Uterus (tissue), 4 donors: ENCODE results near the gene TRAPPC14. TPM values are rescaled to one million over a fixed set of nuclear protein-coding genes. Genes with fewer than 3 reads are reported as not detected.

Experiments used
- DNase-seq, 2 donors: peaks; one replicate each; pipeline ENCODE4 v3.0.0-alpha.2; 2019 to 2020
- H3K27ac ChIP-seq, 2 donors: fragments of 200-600 bp; sonication (generic); 1 replicate in 1 of 2; 2 replicates in 1 of 2; pipeline ENCODE4 v1.5.1; 2016 to 2018
- H3K27me3 ChIP-seq, 2 donors: fragments of 200-600 bp; sonication (generic); one replicate each; pipeline ENCODE4 v1.5.1; 2018 to 2019; ENCODE audit warnings: control low read depth in 1 of 2
- H3K36me3 ChIP-seq, 2 donors: fragments of 200-600 bp; sonication (generic); one replicate each; pipeline ENCODE4 v1.5.1; 2019; ENCODE audit warnings: control low read depth in 1 of 2
- H3K4me1 ChIP-seq, 2 donors: fragments of 200-600 bp; sonication (generic); one replicate each; pipeline ENCODE4 v1.5.1; 2018 to 2019; ENCODE audit warnings: control low read depth in 1 of 2
- H3K4me3 ChIP-seq, 2 donors: fragments of 200-600 bp; sonication (generic); 1 replicate in 1 of 2; 2 replicates in 1 of 2; pipeline ENCODE4 v1.5.1; 2018 to 2019; ENCODE audit warnings: mild to moderate bottlenecking in 1 of 2
- H3K9me3 ChIP-seq, 2 donors: fragments of 200-600 bp; sonication (generic); one replicate each; pipeline ENCODE4 v1.5.1; 2019; ENCODE audit warnings: control low read depth in 1 of 2
- CTCF ChIP-seq, 4 experiments: fragments of 200-600 bp in 2 of 4; fragments of 450-650 bp in 2 of 4; sonication (generic) in 2 of 4; IDR thresholded peaks; one replicate each; pipeline ENCODE4 v1.5.1; 2016 to 2019; ENCODE audit warnings: antibody characterized with exemption in 4 of 4, mild to moderate bottlenecking in 2 of 4, moderate library complexity in 1 of 4
- POLR2A ChIP-seq, 2 donors: fragments of 450-650 bp; IDR thresholded peaks; one replicate each; pipeline ENCODE4 v1.6.1; 2016; ENCODE audit warnings: antibody characterized with exemption in 2 of 2, mild to moderate bottlenecking in 1 of 2, moderate library complexity in 1 of 2
- intact Hi-C: fragments of 100-400 bp; cut with DNase I; formaldehyde crosslinking; loops from one replicate; pipeline ENCODE4 v1.15.1; 2023; ENCODE audit warnings: low total_unique reads
- total RNA-seq, 4 donors: library from RNA; depleted of rRNA in 3 of 4; stranded (reverse); fragments of >200 nt in 3 of 4; gene quantifications; one replicate each; pipeline versions ENCODE4 v1.1.0 to v1.2.4, GENCODE V29; 2014 to 2023
- donor health status: DM: yes; HTN: yes; CAD: no.

TRAPPC14 gene
- total RNA-seq, 4 donors from 2014 or later: 2.8 to 22.3 (median 5.7) TPM

DNA sequence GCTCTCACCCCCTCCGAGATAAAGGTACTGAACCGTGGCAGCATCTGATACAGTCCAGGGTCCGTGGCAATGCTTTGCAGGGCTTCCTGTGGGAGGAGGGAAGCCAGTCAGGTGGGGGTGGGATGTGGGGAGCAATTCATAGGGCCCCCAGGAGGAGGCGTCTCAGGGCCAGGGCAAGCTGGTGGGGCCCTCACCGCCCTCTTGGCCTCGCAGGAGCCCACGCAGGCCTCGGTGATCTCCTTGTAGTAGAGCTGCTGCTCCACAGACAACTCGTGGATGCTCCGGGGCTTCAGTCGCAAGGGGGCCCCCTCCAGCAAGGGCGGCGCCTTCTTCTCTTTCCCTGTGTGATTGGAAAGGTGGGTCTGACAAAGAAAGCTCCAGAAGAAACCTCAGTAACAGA is 46.6 kb downstream of the TRAPPC14 start:
- Histone ChIP-seq H3K9me3 (no peaks in the 10 kb centered on the region), H3K27ac (no peak overlapping the region), H3K27me3 (no peaks in the 10 kb centered on the region), H3K4me3 (no peak overlapping the region), H3K36me3 (no peaks in the 10 kb centered on the region), H3K4me1 (no peaks in the 10 kb centered on the region)
- TF ChIP-seq CTCF (IDR thresholded peaks at IDR 0.05) (no peak), POLR2A (IDR thresholded peaks at IDR 0.05) (no peak)
- intact Hi-C loops: no loop called here
- no peak for DNase-seq

- H3K9me3 ChIP-seq: no peaks in the 10 kb centered on the region
- H3K27me3 ChIP-seq: no peaks in the 10 kb centered on the region
- no peak overlapping the region for H3K4me3 ChIP-seq
- DNase-seq: no peak
- TF ChIP-seq POLR2A (IDR thresholded peaks at IDR 0.05) (no peak), CTCF (IDR thresholded peaks at IDR 0.05) (no peak)
- no peaks in the 10 kb centered on the region for H3K4me1 ChIP-seq
- H3K27ac ChIP-seq: no peak overlapping the region
- no peaks in the 10 kb centered on the region for H3K36me3 ChIP-seq
- intact Hi-C loops: no loop called here
Measured at GRCh38 chr7:100111156-100111555, 47.4 kb downstream of the TRAPPC14 start.

GRCh38 chr7:100109521-100110163 is 48.9 kb downstream of the TRAPPC14 start:
- Histone ChIP-seq H3K9me3 (no peaks in the 10 kb centered on the region), H3K4me3 (no peak overlapping the region), H3K36me3 (no peaks in the 10 kb centered on the region), H3K27me3 (no peaks in the 10 kb centered on the region), H3K27ac (no peak overlapping the region), H3K4me1 (no peaks in the 10 kb centered on the region)
- no peak for TF ChIP-seq POLR2A (IDR thresholded peaks at IDR 0.05)
- no peak for TF ChIP-seq CTCF (IDR thresholded peaks at IDR 0.05)
- intact Hi-C loops: no loop called here
- no peak for DNase-seq

DNA sequence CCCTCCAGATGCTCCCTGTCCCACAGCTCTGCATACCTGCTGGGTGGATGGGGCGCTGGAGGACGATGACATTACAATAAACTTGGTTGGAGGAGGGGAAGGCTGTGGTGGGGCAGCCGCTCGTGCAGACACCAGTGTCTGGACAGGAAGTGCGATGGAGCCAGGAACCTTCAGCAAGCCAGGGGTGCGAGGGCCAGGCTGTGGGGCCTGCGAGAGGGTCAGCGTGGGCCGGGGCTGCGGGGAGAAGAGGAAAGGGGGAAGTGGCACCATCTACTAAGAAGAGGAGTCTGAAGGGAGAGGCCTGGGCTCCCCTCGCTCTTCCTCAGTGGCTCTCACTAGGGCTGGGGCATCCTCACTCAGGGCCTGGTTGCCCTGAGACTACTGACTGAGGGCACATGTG is 50.6 kb downstream of the TRAPPC14 start:
- Histone ChIP-seq H3K4me3 (no peak overlapping the region), H3K9me3 (no peaks in the 10 kb centered on the region), H3K4me1 (no peaks in the 10 kb centered on the region), H3K27ac (no peak overlapping the region), H3K36me3 (no peaks in the 10 kb centered on the region), H3K27me3 (no peaks in the 10 kb centered on the region)
- no peak for DNase-seq
- no peak for TF ChIP-seq CTCF (IDR thresholded peaks at IDR 0.05)
- TF ChIP-seq POLR2A (IDR thresholded peaks at IDR 0.05): no peak
- intact Hi-C loops: no loop called here

- intact Hi-C loops: no loop called here
- Histone ChIP-seq H3K4me1 (peaks cover 0 to 4% of the 10 kb centered on the region in 2 donors), H3K9me3 (no peaks in the 10 kb centered on the region), H3K36me3 (no peaks in the 10 kb centered on the region), H3K27me3 (no peaks in the 10 kb centered on the region), H3K27ac (no peak overlapping the region), H3K4me3 (no peak overlapping the region)
- DNase-seq: no peak
- TF ChIP-seq POLR2A (IDR thresholded peaks at IDR 0.05): no peak
- TF ChIP-seq CTCF (IDR thresholded peaks at IDR 0.05): no peak
Measured at GRCh38 chr7:100107125-100107737, 51.3 kb downstream of the TRAPPC14 start.
